GM10266 (cell line): Measurements from ENCODE around the gene FRYL.

Source experiments
- DNase-seq: peaks from one replicate; pipeline ENCODE4 v3.0.0; 2012; ENCODE audit errors: extremely low spot score
- TF ChIP-seq, protein P1 (sequence below): IDR thresholded peaks from 2 replicates; pipeline ENCODE4 v1.5.1; 2012; ENCODE audit warnings: mild to moderate bottlenecking, low read depth; ENCODE audit not compliant: control insufficient read depth, insufficient read depth; ENCODE audit errors: missing control alignments

FRYL gene

DNA sequence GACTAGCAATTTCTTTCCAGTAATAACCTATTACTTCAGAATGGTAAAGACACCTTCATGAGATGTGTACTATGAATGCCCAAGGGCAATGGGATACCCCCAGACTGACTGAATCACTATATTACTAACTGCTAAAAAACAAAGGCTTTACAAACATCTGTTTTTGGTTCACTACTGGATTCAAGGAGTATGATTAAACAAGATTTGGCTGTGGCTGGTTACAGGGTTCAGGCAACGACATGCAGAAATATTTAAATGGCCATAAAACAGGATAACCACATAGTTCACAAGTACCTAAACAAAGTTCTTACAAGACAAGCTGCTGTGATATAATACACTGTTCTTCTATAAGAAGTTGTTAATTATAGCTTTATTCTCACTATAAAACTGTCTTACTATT lies 128.2 kb downstream of the FRYL start:
- TF ChIP-seq, protein P1, sequence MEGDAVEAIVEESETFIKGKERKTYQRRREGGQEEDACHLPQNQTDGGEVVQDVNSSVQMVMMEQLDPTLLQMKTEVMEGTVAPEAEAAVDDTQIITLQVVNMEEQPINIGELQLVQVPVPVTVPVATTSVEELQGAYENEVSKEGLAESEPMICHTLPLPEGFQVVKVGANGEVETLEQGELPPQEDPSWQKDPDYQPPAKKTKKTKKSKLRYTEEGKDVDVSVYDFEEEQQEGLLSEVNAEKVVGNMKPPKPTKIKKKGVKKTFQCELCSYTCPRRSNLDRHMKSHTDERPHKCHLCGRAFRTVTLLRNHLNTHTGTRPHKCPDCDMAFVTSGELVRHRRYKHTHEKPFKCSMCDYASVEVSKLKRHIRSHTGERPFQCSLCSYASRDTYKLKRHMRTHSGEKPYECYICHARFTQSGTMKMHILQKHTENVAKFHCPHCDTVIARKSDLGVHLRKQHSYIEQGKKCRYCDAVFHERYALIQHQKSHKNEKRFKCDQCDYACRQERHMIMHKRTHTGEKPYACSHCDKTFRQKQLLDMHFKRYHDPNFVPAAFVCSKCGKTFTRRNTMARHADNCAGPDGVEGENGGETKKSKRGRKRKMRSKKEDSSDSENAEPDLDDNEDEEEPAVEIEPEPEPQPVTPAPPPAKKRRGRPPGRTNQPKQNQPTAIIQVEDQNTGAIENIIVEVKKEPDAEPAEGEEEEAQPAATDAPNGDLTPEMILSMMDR, result no peak
- no peak for DNase-seq

DNA sequence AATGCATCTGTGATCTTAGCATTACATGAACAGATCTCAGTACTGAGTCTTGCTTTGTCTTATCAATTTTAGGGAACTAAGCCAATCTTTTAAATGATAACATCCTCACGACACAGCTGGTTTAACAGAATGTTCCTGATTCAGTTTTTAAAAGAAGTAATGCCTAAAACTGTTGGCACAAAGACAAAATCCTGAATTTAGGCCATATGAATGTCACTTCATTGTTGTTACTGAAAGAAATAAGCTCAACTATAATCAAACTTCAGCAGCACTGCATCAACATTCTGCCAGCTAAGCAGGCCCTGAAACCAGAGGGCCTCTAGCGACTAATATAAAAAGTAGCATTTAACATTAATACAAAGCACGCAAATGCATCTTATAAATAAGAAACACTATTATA lies 130.6 kb downstream of the FRYL start:
- DNase-seq, result no peak

DNA sequence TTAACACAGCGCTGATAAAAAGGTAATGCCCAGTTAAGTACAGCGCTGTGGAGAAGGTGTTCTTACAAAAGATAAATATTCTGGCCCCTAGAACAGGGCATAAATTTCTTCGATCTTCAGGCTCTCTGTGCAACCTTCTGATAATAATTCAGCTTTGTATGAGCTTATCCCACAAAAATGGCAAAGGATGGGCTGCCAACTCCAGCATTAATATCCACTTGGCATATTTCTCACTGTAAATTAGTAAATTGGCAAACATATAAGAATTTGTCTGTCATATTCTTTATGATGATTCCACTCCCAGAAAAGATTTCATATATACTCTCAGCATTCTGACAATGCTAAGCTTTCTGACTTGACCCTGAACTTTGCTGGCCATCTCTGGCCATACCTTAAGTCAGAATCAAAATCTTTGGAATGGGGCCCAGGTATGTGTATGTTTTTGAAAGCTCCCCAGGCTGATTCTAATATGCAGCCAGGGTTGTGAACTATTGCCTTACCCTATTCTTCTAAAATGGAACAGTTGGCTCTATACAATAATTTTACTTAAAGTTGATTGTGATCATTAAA lies 134.8 kb downstream of the FRYL start:
- TF ChIP-seq, protein P1, result no peak
- no peak for DNase-seq

More for the DNA sequence above, 130.6 kb downstream of the FRYL start:
- TF ChIP-seq, protein P1, result no peak

DNA sequence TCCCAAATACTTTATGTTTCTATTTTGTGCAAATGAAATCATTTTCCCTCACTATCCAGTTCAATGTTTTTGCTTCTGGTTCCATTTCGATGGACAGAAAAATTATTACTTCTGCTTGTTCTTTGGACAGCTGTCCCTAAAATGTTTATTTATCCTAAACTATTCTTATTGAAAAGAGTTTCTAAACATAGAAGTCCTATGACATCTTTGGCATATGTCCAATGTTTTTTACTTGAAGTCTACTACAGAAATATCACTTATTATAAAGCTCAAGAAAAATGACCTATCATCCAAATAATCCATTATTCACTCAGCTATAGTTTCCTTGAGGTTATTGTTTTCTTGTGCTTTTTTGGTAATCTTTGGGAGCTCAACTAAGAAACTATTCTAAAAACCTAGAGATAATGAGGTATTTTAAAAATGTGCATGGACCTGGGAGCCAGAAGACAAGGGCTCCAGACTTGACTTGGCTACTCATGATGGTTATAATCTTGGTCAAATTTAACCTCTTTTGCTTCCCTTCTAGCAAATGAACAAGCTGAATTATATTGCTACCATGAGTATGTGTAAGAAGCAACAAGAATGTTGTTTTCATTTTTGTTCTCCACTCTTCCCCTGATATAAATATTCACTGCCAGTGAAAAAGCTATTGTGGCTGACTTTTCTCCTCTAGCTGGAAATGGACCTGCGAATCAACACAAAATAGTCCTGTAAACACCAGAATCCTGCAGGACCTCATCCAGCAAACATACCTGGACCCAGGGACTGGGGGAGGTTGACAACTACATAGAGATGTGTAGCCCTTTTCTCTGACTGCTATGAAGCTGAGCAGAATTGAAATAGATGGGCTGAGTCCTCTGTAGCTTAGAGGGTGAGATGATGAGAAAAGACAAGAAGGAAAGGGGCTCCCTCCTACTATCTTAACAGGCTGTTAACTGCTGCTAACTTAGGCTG lies 137.4 kb downstream of the FRYL start:
- TF ChIP-seq, protein P1, result no peak
- DNase-seq, result no peak

DNA sequence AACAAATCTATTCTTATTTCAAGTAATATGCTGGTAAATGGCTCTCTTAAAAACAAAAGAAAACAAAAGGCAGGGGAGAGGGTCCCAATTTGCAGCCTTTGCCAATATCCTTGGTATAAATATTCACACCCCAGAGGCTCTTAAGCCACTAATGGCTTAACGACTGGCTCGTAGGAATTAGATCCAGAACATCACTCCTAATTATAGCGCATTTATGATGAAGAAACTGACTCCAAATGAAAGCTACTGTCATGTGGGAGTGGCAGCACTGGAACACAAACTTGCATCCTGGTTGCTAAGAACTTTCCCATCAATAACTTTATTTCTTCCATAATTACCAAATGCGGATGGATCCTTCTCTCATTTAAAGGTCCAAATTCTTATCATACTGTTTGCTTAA lies 138.7 kb downstream of the FRYL start:
- TF ChIP-seq, protein P1, result no peak
- no peak for DNase-seq

DNA sequence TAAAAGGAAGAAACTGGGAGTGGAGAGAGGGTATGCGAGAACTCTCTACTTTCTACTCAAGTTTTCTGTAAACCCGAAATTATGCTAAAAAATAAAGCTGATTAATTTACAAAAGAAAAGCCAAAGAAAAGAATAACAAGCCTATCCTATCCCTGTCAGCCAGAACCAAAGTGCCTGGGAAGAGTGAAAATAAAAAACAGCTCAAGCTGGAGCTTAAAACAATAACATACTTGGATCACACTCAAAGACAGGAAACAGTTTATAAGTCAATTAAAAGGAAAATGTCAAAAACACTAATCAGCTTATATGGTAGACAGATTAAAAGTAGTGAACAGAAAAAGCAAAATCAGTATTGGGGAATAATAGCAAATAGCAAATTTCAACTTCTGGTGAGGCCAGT lies 139.4 kb downstream of the FRYL start:
- no peak for DNase-seq
- TF ChIP-seq, protein P1, result no peak

DNA sequence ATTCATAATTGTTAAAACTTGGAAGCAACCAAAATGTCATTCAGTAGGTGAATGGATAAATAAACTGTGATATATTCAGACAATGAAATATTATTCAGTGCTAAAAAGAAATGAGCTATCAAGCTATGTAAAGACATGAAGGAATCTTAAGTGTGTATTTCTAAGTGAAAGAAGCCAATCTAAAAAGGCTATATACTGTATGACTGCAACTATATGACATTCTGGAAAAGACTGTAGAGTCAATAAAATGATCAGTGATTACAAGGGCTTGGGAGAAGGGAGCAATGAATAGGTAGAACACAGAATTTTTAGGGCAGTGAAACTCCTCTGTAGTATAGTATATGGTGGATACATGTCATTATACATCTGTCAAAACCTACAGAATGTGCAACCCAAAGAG lies 139.9 kb downstream of the FRYL start:
- TF ChIP-seq, protein P1, result no peak

More for the DNA sequence above, 139.9 kb downstream of the FRYL start:
- DNase-seq, result no peak
